MCF 10A (cell line): ENCODE data around the gene CHKA. TPM values are rescaled to one million over a fixed set of nuclear protein-coding genes. Genes with fewer than 3 reads are reported as not detected.

Experiments
- BruUV-seq: library from RNA; stranded (reverse); fragments of 400-500 nt; replicated peaks from 2 replicates; lab custom pipeline; 2021; lab: Mats Ljungman, UMichigan
- CTCF ChIA-PET: fragments of 300-600 bp; sonication (Branson Sonifier 250); formaldehyde crosslinking; extraction: SDS; loops from one replicate; lab custom pipeline; 2021; ENCODE audit warnings: antibody characterized with exemption, inconsistent platforms; lab: Yijun Ruan, JAX
- POLR2A ChIA-PET: fragments of 300-600, 350-650 bp; sonication (Branson Sonifier 250); formaldehyde crosslinking; extraction: SDS; loops from one replicate; lab custom pipeline; 2020; ENCODE audit warnings: antibody characterized with exemption, inconsistent platforms; lab: Yijun Ruan, JAX
- DNase-seq: peaks from one replicate; pipeline ENCODE4 v3.0.0-alpha.2; 2018; ENCODE audit not compliant: unreplicated experiment
- H3K27ac Mint-ChIP-seq: one replicate; pipeline ENCODE4 v1.8.0; 2022; ENCODE audit warnings: mild to moderate bottlenecking, low read depth, mixed read lengths; ENCODE audit not compliant: unreplicated experiment
- H3K27me3 Mint-ChIP-seq: one replicate; pipeline ENCODE4 v1.8.0; 2022; ENCODE audit warnings: mixed read lengths; ENCODE audit not compliant: insufficient read depth, unreplicated experiment
- H3K36me3 Mint-ChIP-seq: one replicate; pipeline ENCODE4 v1.8.0; 2022; ENCODE audit warnings: mild to moderate bottlenecking, moderate library complexity, mixed read lengths; ENCODE audit not compliant: insufficient read depth, unreplicated experiment
- H3K4me1 Mint-ChIP-seq: one replicate; pipeline ENCODE4 v1.8.0; 2022; ENCODE audit warnings: mixed read lengths; ENCODE audit not compliant: insufficient read depth, unreplicated experiment
- H3K4me3 Mint-ChIP-seq: one replicate; pipeline ENCODE4 v1.8.0; 2022; ENCODE audit warnings: mild to moderate bottlenecking, moderate library complexity, mixed read lengths; ENCODE audit not compliant: unreplicated experiment
- H3K9me3 Mint-ChIP-seq: one replicate; pipeline ENCODE4 v1.8.0; 2022; ENCODE audit warnings: mixed read lengths; ENCODE audit not compliant: unreplicated experiment
- intact Hi-C: fragments of 100-400 bp; cut with micrococcal nuclease; formaldehyde crosslinking; loops from 2 replicates; pipeline ENCODE4 v1.14.1; 2022
- total RNA-seq: library from RNA; stranded (reverse); gene quantifications from 2 replicates; pipeline ENCODE4 v1.2.3, GENCODE V29; 2022
- TF ChIP-seq, protein P1 (sequence below): fragments of 200-600 bp; IDR thresholded peaks from one replicate; pipeline ENCODE4 v1.8.0; 2022; ENCODE audit warnings: antibody characterized with exemption, mild to moderate bottlenecking; ENCODE audit not compliant: unreplicated experiment

Gene CHKA
- total RNA-seq, 1 experiment from 2014 or later, result 7.8 TPM

- TF ChIP-seq, protein P1, sequence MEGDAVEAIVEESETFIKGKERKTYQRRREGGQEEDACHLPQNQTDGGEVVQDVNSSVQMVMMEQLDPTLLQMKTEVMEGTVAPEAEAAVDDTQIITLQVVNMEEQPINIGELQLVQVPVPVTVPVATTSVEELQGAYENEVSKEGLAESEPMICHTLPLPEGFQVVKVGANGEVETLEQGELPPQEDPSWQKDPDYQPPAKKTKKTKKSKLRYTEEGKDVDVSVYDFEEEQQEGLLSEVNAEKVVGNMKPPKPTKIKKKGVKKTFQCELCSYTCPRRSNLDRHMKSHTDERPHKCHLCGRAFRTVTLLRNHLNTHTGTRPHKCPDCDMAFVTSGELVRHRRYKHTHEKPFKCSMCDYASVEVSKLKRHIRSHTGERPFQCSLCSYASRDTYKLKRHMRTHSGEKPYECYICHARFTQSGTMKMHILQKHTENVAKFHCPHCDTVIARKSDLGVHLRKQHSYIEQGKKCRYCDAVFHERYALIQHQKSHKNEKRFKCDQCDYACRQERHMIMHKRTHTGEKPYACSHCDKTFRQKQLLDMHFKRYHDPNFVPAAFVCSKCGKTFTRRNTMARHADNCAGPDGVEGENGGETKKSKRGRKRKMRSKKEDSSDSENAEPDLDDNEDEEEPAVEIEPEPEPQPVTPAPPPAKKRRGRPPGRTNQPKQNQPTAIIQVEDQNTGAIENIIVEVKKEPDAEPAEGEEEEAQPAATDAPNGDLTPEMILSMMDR, result no peak
- no TSS peak for BruUV-seq
- Mint-ChIP-seq H3K36me3 (peaks cover 16% of the 10 kb centered on the region), H3K4me1 (peaks cover 6% of the 10 kb centered on the region), H3K4me3 (no peak overlapping the region), H3K27ac (no peak overlapping the region), H3K27me3 (no peaks in the 10 kb centered on the region), H3K9me3 (no peaks in the 10 kb centered on the region)
- no peak for DNase-seq
- ChIA-PET POLR2A (no interaction called here), CTCF (no interaction called here)
- intact Hi-C loops, result no loop called here
Measured at GRCh38 chr11:68035266-68035876, 85.8 kb downstream of the CHKA start.

DNA sequence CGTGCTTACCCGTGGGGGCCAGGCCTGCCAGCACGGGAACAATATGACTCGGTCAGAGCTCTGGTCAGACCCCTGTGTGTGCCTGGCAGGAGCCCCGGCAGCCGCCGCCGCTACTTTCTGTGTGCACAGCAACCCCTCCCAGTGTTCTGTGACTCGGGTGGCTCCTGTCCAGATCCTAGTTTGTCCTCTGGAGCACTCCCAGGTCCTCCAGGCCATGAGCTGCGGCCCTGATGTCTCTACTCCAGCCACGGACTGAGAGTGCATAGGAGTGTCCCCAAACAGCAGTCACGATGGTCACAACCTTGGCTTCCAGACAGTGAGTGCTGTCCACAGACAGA, 87.5 kb downstream of the CHKA start:
- ChIA-PET POLR2A (no interaction called here), CTCF (no interaction called here)
- intact Hi-C loops, result no loop called here
- H3K27ac Mint-ChIP-seq, result no peak overlapping the region
- TF ChIP-seq, protein P1, result no peak
- H3K36me3 Mint-ChIP-seq, result peaks cover 27% of the 10 kb centered on the region
- H3K4me3 Mint-ChIP-seq, result no peak overlapping the region
- no TSS peak for BruUV-seq
- DNase-seq, result no peak
- no peaks in the 10 kb centered on the region for H3K27me3 Mint-ChIP-seq
- H3K4me1 Mint-ChIP-seq, result peaks cover 17% of the 10 kb centered on the region
- no peaks in the 10 kb centered on the region for H3K9me3 Mint-ChIP-seq

DNA sequence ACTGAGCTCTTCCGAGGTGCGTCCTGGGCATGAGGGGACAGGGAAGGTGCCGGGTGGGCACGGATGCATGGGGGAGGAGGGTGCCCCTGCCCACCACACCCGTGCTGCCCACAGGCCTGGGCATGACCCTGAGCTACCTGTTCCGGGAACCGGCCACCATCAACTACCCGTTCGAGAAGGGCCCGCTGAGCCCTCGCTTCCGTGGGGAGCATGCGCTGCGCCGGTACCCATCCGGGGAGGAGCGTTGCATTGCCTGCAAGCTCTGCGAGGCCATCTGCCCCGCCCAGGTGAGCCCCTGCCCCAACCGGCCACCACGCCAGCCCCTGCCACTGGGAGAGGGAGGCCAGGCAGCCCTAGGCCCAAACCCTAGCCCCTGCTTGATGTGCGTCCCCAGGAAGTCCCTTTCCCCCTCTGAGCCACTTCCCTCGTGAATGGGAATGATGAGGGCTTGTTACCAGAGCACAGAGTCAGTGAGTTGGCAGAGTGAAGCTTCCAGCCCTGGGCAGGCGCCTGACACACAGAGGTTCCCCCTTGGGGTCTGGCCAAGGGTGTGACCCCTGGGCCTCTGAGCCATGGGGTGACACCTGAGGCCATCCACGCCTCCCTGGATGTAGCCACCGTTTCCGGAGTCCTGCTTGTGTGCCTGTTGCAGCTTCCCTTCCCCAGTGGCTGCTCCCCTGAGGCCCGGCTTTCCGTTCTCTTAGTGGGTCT, 88.0 kb downstream of the CHKA start:
- CTCF ChIA-PET, result interaction anchor here (0.7 kb wide), 1 partner anchor 8 kb away, joined by 3 read pairs; no protein-coding TSS in a partner anchor
- H3K27ac Mint-ChIP-seq, result no peak overlapping the region
- peaks cover 22% of the 10 kb centered on the region for H3K4me1 Mint-ChIP-seq
- DNase-seq, result no peak
- H3K4me3 Mint-ChIP-seq, result no peak overlapping the region
- POLR2A ChIA-PET, result no interaction called here
- intact Hi-C loops, result no loop called here
- no TSS peak for BruUV-seq
- no peaks in the 10 kb centered on the region for H3K9me3 Mint-ChIP-seq
- TF ChIP-seq, protein P1, result no peak
- no peaks in the 10 kb centered on the region for H3K27me3 Mint-ChIP-seq
- H3K36me3 Mint-ChIP-seq, result peaks cover 27% of the 10 kb centered on the region

GRCh38 chr11:68032003-68032402, 89.2 kb downstream of the CHKA start:
- Mint-ChIP-seq H3K36me3 (peaks cover 30% of the 10 kb centered on the region), H3K27ac (peak overlapping the region; percentile 89), H3K9me3 (no peaks in the 10 kb centered on the region), H3K4me1 (peaks cover 26% of the 10 kb centered on the region), H3K27me3 (no peaks in the 10 kb centered on the region), H3K4me3 (peak overlapping the region; percentile 92)
- no TSS peak for BruUV-seq
- CTCF ChIA-PET, result interaction anchor here (0.6 to 1.9 kb wide), 3 partner anchors 22 to 376 kb away, joined by 4 to 10 read pairs (median 4); partner anchors contain the start of gene ALDH3B1
- POLR2A ChIA-PET, result interaction anchor here (1.2 to 3.8 kb wide), 3 partner anchors 8 to 178 kb away, joined by 4 to 59 read pairs (median 4); partner anchors contain the start of gene TCIRG1
- intact Hi-C loops, result no loop called here
- no peak for DNase-seq
- TF ChIP-seq, protein P1, result no peak
